Neural cell (in vitro differentiated cells): Measurements from ENCODE around the gene ABHD17C. TPM values are rescaled to one million over a fixed set of nuclear protein-coding genes. Genes with fewer than 3 reads are reported as not detected.

Source experiments
- H2AFZ ChIP-seq: fragments of 200-600, 300-800 bp; sonication (generic), shearing (Covaris generic); 2 replicates; pipeline ENCODE4 v1.6.0; 2014; ENCODE audit warnings: low read depth, mild to moderate bottlenecking, antibody characterized with exemption, low read length, moderate library complexity
- H3F3A ChIP-seq: fragments of 200-600 bp; shearing (Covaris generic); 2 replicates; pipeline ENCODE4 v1.6.1; 2016; ENCODE audit warnings: mild to moderate bottlenecking, moderate library complexity, mixed read lengths, antibody characterized with exemption, low read length; ENCODE audit not compliant: insufficient read depth, poor library complexity, severe bottlenecking
- H3K27ac ChIP-seq: fragments of 200-600, 300-800 bp; sonication (generic), shearing (Covaris generic); 2 replicates; pipeline ENCODE4 v1.5.1; 2014; ENCODE audit warnings: mild to moderate bottlenecking, low read length, moderate library complexity
- H3K27me3 ChIP-seq: fragments of 300-800, 200-600 bp; sonication (generic), shearing (Covaris generic); 2 replicates; pipeline ENCODE4 v1.6.0; 2014; ENCODE audit warnings: mild to moderate bottlenecking, low read depth, low read length, moderate library complexity; ENCODE audit not compliant: insufficient read depth
- H3K36me3 ChIP-seq: fragments of 300-800, 200-600 bp; sonication (generic), shearing (Covaris generic); 2 replicates; pipeline ENCODE4 v1.5.1; 2014; ENCODE audit warnings: mild to moderate bottlenecking, antibody characterized with exemption, low read length, moderate library complexity; ENCODE audit not compliant: insufficient read depth
- H3K4me2 ChIP-seq: fragments of 300-800, 200-600 bp; sonication (generic), shearing (Covaris generic); 2 replicates; pipeline ENCODE4 v1.6.0; 2014; ENCODE audit warnings: mild to moderate bottlenecking, low read length
- H3K4me3 ChIP-seq: fragments of 300-800, 200-600 bp; sonication (generic), shearing (Covaris generic); 2 replicates; pipeline ENCODE4 v1.5.1; 2014; ENCODE audit warnings: mild to moderate bottlenecking, low read length, moderate library complexity
- H3K79me2 ChIP-seq: fragments of 200-600 bp; shearing (Covaris generic); replicated peaks from 2 replicates; pipeline ENCODE4 v1.6.0; 2014; ENCODE audit warnings: mild to moderate bottlenecking, low read length, moderate library complexity; ENCODE audit not compliant: insufficient read depth
- H3K9ac ChIP-seq: fragments of 300-800, 200-600 bp; sonication (generic), shearing (Covaris generic); 2 replicates; pipeline ENCODE4 v1.6.1; 2016; ENCODE audit warnings: mild to moderate bottlenecking, low read length, mixed read lengths
- H3K9me2 ChIP-seq: fragments of 200-600 bp; shearing (Covaris generic); 2 replicates; pipeline ENCODE4 v1.6.1; 2016; ENCODE audit warnings: mild to moderate bottlenecking, low read length, mixed read lengths; ENCODE audit not compliant: insufficient read depth
- H3K9me3 ChIP-seq: fragments of 200-600, 300-800 bp; sonication (generic), shearing (Covaris generic); 2 replicates; pipeline ENCODE4 v1.6.1; 2016; ENCODE audit warnings: mild to moderate bottlenecking, mixed run types, low read length, moderate library complexity, mixed read lengths
- H4K20me1 ChIP-seq: fragments of 200-600 bp; shearing (Covaris generic); 2 replicates; pipeline ENCODE4 v1.6.1; 2016; ENCODE audit warnings: mild to moderate bottlenecking, mixed run types; ENCODE audit not compliant: insufficient read depth
- EP300 ChIP-seq: fragments of 450-650 bp; conservative IDR thresholded peaks from 2 replicates; pipeline ENCODE4 v1.6.1; 2014; ENCODE audit warnings: antibody characterized with exemption, mild to moderate bottlenecking, moderate library complexity; ENCODE audit not compliant: poor library complexity, severe bottlenecking
- EZH2 ChIP-seq: fragments of 200-600, 300-800 bp; shearing (Covaris generic), sonication (generic); IDR thresholded peaks from 2 replicates; pipeline ENCODE4 v1.6.1; 2014; ENCODE audit warnings: antibody characterized with exemption, low read length, borderline replicate concordance, mild to moderate bottlenecking; ENCODE audit not compliant: insufficient read depth, poor library complexity, severe bottlenecking
- MXI1 ChIP-seq: fragments of 450-650 bp; conservative IDR thresholded peaks from 2 replicates; pipeline ENCODE4 v1.6.1; 2014; ENCODE audit warnings: antibody characterized with exemption, mild to moderate bottlenecking; ENCODE audit not compliant: poor library complexity, severe bottlenecking
- POLR2AphosphoS5 ChIP-seq: IDR thresholded peaks from 2 replicates; pipeline ENCODE4 v1.6.1; 2012
- RAD21 ChIP-seq: fragments of 450-650 bp; conservative IDR thresholded peaks from 2 replicates; pipeline ENCODE4 v1.6.1; 2014; ENCODE audit warnings: antibody characterized with exemption, mild to moderate bottlenecking, moderate library complexity
- SMC3 ChIP-seq: fragments of 450-650 bp; conservative IDR thresholded peaks from 2 replicates; pipeline ENCODE4 v1.6.1; 2014; ENCODE audit warnings: antibody characterized with exemption, mild to moderate bottlenecking, moderate library complexity; ENCODE audit not compliant: poor library complexity
- TAF1 ChIP-seq: IDR thresholded peaks from 2 replicates; pipeline ENCODE4 v1.6.1; 2012; ENCODE audit warnings: low read depth
- polyA plus RNA-seq: library from polyadenylated mRNA; depleted of rRNA; stranded (reverse); fragments of >200 nt; gene quantifications from 2 replicates; pipeline ENCODE4 v1.2.3, GENCODE V29; 2014
- TF ChIP-seq, protein P1 (sequence below): IDR thresholded peaks from 2 replicates; pipeline ENCODE4 v1.6.1; 2012; ENCODE audit warnings: borderline replicate concordance
- TF ChIP-seq, protein P2 (sequence below): fragments of 450-650 bp; IDR thresholded peaks from 2 replicates; pipeline ENCODE4 v1.5.1; 2014; ENCODE audit warnings: antibody characterized with exemption, mild to moderate bottlenecking, moderate library complexity; ENCODE audit not compliant: poor library complexity, severe bottlenecking

The ABHD17C gene
- polyA plus RNA-seq, 1 donor from 2014 or later: 18.3 TPM

DNA sequence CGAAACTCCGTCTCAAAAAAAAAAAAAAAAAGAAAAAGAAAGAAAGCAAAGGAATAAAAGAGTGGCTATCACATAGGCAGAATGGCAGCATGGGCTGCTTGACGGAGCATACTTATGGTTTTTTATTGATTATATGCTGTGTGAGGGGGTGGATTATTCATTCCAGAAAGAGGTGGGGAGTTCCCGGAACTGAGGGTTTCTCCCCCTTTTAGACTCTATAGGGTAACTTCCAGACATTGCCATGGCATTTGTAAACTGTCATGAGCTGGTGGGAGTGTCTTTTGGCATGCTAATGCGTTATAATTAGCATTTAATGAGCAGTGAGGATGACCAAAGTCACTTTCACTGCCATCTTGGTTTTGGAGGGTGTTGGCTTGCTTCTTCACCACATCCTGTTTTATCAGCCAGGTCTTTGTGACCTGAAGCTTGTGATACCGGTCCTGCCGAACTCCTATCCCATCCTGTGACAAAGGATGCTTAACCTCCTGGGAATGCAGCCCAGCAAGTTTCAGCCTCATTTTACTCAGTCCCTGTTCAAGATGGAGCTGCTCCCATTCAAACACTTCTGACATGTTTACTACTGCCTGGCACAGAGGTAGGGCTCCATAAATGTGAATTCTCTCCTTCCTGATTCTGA, 15.8 kb upstream of the ABHD17C start:
- Histone ChIP-seq H3K27me3 (no peaks in the 10 kb centered on the region), H3K9ac (no peak overlapping the region), H2AFZ (no peak overlapping the region), H3F3A (no peaks in the 10 kb centered on the region), H3K79me2 (no peaks in the 10 kb centered on the region), H3K9me2 (no peaks in the 10 kb centered on the region), H3K27ac (no peak overlapping the region), H3K36me3 (no peaks in the 10 kb centered on the region), H3K9me3 (no peaks in the 10 kb centered on the region), H3K4me3 (no peak overlapping the region), H4K20me1 (no peaks in the 10 kb centered on the region), H3K4me2 (no peak overlapping the region)
- TF ChIP-seq RAD21: no peak
- TF ChIP-seq EP300: no peak
- no peak for TF ChIP-seq MXI1
- no peak for TF ChIP-seq EZH2
- TF ChIP-seq, protein P1, sequence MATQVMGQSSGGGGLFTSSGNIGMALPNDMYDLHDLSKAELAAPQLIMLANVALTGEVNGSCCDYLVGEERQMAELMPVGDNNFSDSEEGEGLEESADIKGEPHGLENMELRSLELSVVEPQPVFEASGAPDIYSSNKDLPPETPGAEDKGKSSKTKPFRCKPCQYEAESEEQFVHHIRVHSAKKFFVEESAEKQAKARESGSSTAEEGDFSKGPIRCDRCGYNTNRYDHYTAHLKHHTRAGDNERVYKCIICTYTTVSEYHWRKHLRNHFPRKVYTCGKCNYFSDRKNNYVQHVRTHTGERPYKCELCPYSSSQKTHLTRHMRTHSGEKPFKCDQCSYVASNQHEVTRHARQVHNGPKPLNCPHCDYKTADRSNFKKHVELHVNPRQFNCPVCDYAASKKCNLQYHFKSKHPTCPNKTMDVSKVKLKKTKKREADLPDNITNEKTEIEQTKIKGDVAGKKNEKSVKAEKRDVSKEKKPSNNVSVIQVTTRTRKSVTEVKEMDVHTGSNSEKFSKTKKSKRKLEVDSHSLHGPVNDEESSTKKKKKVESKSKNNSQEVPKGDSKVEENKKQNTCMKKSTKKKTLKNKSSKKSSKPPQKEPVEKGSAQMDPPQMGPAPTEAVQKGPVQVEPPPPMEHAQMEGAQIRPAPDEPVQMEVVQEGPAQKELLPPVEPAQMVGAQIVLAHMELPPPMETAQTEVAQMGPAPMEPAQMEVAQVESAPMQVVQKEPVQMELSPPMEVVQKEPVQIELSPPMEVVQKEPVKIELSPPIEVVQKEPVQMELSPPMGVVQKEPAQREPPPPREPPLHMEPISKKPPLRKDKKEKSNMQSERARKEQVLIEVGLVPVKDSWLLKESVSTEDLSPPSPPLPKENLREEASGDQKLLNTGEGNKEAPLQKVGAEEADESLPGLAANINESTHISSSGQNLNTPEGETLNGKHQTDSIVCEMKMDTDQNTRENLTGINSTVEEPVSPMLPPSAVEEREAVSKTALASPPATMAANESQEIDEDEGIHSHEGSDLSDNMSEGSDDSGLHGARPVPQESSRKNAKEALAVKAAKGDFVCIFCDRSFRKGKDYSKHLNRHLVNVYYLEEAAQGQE: no peak
- TF ChIP-seq TAF1: no peak
- no peak for TF ChIP-seq SMC3
- TF ChIP-seq, protein P2, sequence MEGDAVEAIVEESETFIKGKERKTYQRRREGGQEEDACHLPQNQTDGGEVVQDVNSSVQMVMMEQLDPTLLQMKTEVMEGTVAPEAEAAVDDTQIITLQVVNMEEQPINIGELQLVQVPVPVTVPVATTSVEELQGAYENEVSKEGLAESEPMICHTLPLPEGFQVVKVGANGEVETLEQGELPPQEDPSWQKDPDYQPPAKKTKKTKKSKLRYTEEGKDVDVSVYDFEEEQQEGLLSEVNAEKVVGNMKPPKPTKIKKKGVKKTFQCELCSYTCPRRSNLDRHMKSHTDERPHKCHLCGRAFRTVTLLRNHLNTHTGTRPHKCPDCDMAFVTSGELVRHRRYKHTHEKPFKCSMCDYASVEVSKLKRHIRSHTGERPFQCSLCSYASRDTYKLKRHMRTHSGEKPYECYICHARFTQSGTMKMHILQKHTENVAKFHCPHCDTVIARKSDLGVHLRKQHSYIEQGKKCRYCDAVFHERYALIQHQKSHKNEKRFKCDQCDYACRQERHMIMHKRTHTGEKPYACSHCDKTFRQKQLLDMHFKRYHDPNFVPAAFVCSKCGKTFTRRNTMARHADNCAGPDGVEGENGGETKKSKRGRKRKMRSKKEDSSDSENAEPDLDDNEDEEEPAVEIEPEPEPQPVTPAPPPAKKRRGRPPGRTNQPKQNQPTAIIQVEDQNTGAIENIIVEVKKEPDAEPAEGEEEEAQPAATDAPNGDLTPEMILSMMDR: no peak
- TF ChIP-seq POLR2AphosphoS5: no peak

DNA sequence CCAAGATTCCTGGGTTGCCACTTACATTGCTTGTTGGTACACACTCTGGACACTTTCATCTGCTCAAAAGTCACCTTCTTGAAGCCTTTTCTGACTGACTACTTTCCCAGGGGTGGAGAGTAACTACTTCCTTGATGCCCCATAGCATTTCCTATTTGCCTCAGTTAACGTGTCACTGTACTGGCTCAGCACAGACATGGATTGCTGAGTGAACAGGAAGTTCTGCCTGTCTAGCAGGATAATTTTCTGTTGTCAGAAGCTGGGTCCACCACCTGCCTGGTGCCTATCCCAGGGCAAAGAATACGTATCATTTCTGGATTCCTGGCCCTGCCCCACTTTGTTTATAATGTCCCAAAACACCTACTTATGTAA, 15.3 kb upstream of the ABHD17C start:
- H3K27me3 ChIP-seq: no peaks in the 10 kb centered on the region
- TF ChIP-seq POLR2AphosphoS5 (no peak), TAF1 (no peak), MXI1 (no peak)
- no peaks in the 10 kb centered on the region for H3K79me2 ChIP-seq
- H3K9ac ChIP-seq: no peak overlapping the region
- H2AFZ ChIP-seq: no peak overlapping the region
- no peaks in the 10 kb centered on the region for H3K9me3 ChIP-seq
- H3K9me2 ChIP-seq: no peaks in the 10 kb centered on the region
- no peaks in the 10 kb centered on the region for H4K20me1 ChIP-seq
- no peak overlapping the region for H3K4me3 ChIP-seq
- H3F3A ChIP-seq: no peaks in the 10 kb centered on the region
- no peak overlapping the region for H3K27ac ChIP-seq
- H3K4me2 ChIP-seq: no peak overlapping the region
- H3K36me3 ChIP-seq: no peaks in the 10 kb centered on the region
